Measurements from ENCODE around the gene CD274.
A peak's percentile ranks its signal among the peaks of the same experiment; 100 is the strongest.

Gene CD274

GRCh38 chr9:5450359-5451091, at the start of gene CD274:
CD274 (plus strand) TSS chr9:5450542; CDS start chr9:5456114, 5,572 bp downstream.
- peak within 1 kb of the TSS; percentile 79 for H3K4me3 ChIP-seq (ENCODE audit: low read depth, low read length)
- peak; percentile 61 for TF ChIP-seq CTCF (IDR thresholded peaks at IDR 0.05; ENCODE audit: low read depth, low read length)

DNA sequence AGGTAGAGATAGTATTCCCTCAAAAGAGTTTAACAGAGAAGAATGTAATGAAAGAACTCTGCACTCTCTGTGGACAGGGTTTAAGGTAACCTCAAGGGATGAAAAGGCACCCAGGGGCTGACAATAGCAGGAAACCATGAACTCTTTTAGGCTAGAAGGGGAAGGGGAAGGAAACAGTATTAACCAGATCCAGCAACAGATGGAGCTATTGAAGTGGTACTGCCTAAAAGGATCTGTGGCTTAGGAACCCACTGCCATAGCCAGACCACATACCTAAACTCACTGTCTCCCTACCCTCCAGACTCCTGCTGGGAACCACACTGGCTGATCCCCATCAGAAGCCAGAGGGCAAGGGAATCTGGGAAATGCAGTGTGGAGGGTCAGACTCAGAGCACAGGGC, 48.1 kb upstream of the CD274 start:
- H3K4me3 ChIP-seq (ENCODE audit: low read depth, low read length), result no peak overlapping the region
- TF ChIP-seq CTCF (IDR thresholded peaks at IDR 0.05; ENCODE audit: low read depth, low read length), result no peak

- no peak overlapping the region for H3K4me3 ChIP-seq (ENCODE audit: low read depth, low read length)
- no peak for TF ChIP-seq CTCF (IDR thresholded peaks at IDR 0.05; ENCODE audit: low read depth, low read length)
Measured at GRCh38 chr9:5408596-5408995, 41.7 kb upstream of the CD274 start.

DNA sequence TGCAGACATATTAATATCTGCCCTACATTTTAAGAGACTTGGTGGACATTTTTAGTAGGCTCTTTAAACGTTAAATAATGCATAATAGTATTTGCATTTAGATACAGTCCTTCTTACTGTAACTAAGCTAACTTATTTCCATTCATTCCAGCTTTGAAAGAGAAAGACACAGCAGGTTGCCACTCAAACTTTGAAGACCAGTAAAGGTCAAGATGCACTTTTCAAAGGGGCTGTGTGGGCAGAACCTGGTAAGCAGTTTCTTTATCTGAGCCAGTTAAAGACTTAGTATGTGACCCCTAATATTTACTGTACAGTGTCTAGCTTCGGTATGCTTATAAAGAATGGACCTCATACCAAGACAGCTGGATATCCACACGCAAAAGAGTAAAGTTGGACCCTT, 33.4 kb upstream of the CD274 start:
- no peak for TF ChIP-seq CTCF (IDR thresholded peaks at IDR 0.05; ENCODE audit: low read depth, low read length)
- H3K4me3 ChIP-seq (ENCODE audit: low read depth, low read length), result no peak overlapping the region

- H3K4me3 ChIP-seq (ENCODE audit: low read depth, low read length), result no peak overlapping the region
- TF ChIP-seq CTCF (IDR thresholded peaks at IDR 0.05; ENCODE audit: low read depth, low read length), result no peak
Measured at GRCh38 chr9:5418481-5418880, 31.9 kb upstream of the CD274 start.

- H3K4me3 ChIP-seq (ENCODE audit: low read depth, low read length), result no peak overlapping the region
- no peak for TF ChIP-seq CTCF (IDR thresholded peaks at IDR 0.05; ENCODE audit: low read depth, low read length)
Measured at GRCh38 chr9:5419987-5420386, 30.4 kb upstream of the CD274 start.

DNA sequence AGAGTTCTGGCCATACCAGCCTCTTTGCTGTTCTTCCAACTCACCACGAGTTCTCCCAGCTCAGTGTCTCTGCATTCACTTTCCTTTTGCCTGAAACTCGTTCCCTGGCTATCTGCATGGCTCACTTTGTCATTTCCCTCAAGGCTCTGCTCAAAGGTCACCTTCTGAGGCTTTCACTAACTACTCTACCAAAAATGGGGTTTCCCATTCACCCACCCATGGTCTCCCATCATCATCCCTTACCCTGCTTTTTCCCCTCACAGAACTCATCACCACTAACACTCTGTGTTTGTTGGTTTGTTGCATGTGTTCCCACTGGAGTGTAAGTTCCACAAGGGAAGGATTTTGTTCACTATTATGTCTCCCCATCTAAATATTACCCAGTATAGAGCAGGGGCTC, 29.2 kb upstream of the CD274 start:
- no peak overlapping the region for H3K4me3 ChIP-seq (ENCODE audit: low read depth, low read length)
- TF ChIP-seq CTCF (IDR thresholded peaks at IDR 0.05; ENCODE audit: low read depth, low read length), result no peak

Data from WI38 (cell line).